ENCODE measurements around the gene ISG20.

The ISG20 gene

DNA sequence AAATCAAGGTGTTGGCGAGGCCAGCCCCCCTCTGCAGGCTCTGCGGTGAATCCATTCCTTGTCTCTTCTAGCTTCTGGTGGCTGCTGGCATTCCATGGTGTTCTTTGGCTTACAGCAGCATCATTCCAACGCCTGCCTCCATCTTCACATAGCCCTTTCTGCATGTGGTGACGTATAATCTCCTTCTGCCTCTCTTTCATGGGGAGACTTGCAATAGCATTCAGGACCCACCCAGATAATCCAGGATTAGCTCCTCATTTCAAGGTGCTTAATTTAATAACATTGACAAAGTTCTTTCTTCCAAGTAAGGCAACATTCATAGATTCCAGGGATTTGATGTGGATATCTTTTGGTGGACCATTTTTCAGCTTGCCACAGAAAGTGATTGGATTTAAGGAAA is 35.8 kb downstream of the ISG20 start:
- peaks cover 67% of the 10 kb centered on the region for H3K27me3 ChIP-seq
- H3K4me3 ChIP-seq (ENCODE audit: low read depth in 1 of 2, low read length in 1 of 2), result no peak overlapping the region
- H3K27ac ChIP-seq, result no peak overlapping the region
- no peaks in the 10 kb centered on the region for H3K9me3 ChIP-seq
- H3K4me1 ChIP-seq (ENCODE audit: control insufficient read depth in 1 of 2, insufficient read depth in 1 of 2, low read depth in 1 of 2, low read length in 1 of 2), result no peaks in the 10 kb centered on the region
- H3K36me3 ChIP-seq, result no peaks in the 10 kb centered on the region
- TF ChIP-seq, protein P1, sequence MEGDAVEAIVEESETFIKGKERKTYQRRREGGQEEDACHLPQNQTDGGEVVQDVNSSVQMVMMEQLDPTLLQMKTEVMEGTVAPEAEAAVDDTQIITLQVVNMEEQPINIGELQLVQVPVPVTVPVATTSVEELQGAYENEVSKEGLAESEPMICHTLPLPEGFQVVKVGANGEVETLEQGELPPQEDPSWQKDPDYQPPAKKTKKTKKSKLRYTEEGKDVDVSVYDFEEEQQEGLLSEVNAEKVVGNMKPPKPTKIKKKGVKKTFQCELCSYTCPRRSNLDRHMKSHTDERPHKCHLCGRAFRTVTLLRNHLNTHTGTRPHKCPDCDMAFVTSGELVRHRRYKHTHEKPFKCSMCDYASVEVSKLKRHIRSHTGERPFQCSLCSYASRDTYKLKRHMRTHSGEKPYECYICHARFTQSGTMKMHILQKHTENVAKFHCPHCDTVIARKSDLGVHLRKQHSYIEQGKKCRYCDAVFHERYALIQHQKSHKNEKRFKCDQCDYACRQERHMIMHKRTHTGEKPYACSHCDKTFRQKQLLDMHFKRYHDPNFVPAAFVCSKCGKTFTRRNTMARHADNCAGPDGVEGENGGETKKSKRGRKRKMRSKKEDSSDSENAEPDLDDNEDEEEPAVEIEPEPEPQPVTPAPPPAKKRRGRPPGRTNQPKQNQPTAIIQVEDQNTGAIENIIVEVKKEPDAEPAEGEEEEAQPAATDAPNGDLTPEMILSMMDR (IDR thresholded peaks at IDR 0.05), result no peak

DNA sequence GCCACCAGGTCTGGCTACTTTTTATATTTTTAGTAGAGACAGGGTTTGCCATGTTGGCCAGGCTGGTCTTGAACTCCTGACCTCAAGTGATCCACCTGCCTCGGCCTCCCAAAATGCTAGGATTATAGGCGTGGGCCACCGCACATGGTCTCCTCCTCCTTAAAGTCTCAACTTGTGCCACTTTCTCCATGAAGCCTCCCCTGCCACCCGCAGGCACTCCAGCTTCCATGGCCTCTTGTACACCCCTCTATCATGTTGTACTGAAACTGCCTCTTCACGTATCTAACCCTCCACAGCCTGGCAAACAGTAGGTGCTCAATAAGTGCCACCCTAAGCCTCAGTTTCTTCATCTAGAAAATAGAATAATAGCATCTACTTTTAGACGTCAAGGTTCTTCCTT is 39.9 kb downstream of the ISG20 start:
- Histone ChIP-seq H3K27me3 (peaks cover 40% of the 10 kb centered on the region), H3K4me1 (ENCODE audit: control insufficient read depth in 1 of 2, insufficient read depth in 1 of 2, low read depth in 1 of 2, low read length in 1 of 2) (no peaks in the 10 kb centered on the region), H3K9me3 (no peaks in the 10 kb centered on the region), H3K4me3 (ENCODE audit: low read depth in 1 of 2, low read length in 1 of 2) (no peak overlapping the region), H3K27ac (no peak overlapping the region), H3K36me3 (no peaks in the 10 kb centered on the region)
- TF ChIP-seq, protein P1 (IDR thresholded peaks at IDR 0.05), result no peak

DNA sequence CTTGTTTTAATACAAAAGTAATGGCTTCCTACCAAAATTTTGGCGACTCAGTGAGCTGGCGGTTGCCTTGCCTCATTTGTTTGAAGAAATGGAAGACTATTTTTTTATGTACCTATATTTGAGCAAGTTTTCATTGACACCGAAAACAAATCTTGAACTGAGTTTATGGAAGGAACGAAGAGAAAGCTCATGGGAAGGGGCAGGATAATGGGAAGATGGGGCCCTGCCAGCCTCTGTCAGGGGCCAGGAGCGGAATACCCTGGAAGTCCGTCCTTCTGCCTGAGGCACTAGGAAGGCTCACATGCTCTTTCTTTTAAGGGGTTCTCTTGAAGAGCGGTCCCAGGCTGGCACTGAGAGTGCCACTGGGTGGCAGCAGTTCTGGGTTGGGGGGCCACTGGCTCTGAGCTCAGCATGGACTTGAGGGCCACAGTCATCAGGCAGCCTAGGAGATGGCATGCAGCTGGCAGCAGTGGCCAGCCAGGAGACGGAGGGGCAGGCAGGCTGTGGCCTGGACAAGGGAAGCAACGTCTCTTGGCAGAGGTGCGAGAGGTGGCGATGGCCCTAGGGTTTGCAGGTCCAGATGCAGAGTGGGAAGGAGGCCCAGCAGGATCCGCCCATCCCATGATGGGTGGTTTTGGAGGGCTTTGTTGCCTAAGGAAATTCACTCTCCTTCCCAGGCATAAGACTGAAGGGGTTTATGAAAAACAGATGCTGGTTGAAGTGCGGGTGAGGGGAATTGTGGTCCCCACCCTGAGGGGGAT is 41.6 kb downstream of the ISG20 start:
- no peak overlapping the region for H3K4me3 ChIP-seq (ENCODE audit: low read depth in 1 of 2, low read length in 1 of 2)
- H3K9me3 ChIP-seq, result no peaks in the 10 kb centered on the region
- no peaks in the 10 kb centered on the region for H3K36me3 ChIP-seq
- H3K27ac ChIP-seq, result no peak overlapping the region
- H3K27me3 ChIP-seq, result peaks cover 25% of the 10 kb centered on the region
- no peaks in the 10 kb centered on the region for H3K4me1 ChIP-seq (ENCODE audit: control insufficient read depth in 1 of 2, insufficient read depth in 1 of 2, low read depth in 1 of 2, low read length in 1 of 2)
- TF ChIP-seq, protein P1 (IDR thresholded peaks at IDR 0.05), result no peak

DNA sequence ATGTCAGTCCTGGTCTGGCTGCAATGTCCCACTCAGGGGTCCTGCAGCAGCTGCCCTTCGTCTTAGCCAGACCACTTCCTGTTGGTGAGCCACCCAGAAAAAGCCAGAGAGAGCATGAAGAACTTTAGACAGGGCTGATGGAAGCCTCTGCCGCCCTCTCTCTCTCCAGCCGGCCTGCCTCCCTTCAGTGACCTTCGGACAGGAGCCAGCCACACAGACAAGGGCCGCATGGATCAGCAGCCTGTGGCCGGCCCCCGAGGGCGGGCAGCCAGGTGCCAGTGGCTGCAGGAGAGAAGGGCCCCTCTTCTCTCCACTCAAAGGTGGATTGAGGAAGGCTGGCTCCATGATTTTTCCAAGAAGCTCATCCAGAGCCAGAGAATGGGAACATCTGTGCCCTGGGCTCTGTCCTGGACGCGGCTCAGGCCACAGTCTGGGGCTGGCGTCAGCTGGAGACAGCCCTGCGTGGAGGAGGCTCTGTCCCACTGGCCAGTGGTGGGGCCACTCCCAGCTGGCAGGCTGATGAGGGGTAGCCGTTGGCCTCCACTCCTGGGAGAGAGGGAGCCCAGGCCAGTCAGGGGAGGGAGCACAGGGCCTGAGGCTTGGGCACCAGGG is 42.9 kb downstream of the ISG20 start:
- Histone ChIP-seq H3K27me3 (peaks cover 17% of the 10 kb centered on the region), H3K4me3 (ENCODE audit: low read depth in 1 of 2, low read length in 1 of 2) (no peak overlapping the region), H3K4me1 (ENCODE audit: control insufficient read depth in 1 of 2, insufficient read depth in 1 of 2, low read depth in 1 of 2, low read length in 1 of 2) (no peaks in the 10 kb centered on the region), H3K27ac (no peak overlapping the region), H3K9me3 (no peaks in the 10 kb centered on the region), H3K36me3 (no peaks in the 10 kb centered on the region)
- TF ChIP-seq, protein P1 (IDR thresholded peaks at IDR 0.05), result no peak

DNA sequence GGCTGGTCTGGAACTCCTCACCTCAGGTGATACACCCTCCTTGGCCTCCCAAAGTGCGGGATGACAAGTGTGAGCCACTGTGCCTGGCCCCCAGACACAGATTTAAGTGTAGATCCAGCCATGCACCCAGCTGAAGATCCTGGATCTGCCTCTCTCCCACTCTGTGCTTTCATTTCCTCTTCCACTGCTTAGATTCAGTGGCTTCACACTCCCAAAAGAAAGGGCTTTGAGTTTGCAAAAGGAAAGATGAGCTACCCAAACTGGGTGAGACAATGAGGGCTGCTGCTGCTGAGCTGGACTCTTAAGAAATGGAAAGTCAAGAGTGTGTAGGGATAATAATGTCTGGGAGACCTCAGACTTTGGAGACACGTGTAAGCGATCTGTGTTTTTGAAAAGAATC is 45.5 kb downstream of the ISG20 start:
- no peaks in the 10 kb centered on the region for H3K4me1 ChIP-seq (ENCODE audit: control insufficient read depth in 1 of 2, insufficient read depth in 1 of 2, low read depth in 1 of 2, low read length in 1 of 2)
- no peak overlapping the region for H3K27ac ChIP-seq
- peaks cover 16% of the 10 kb centered on the region for H3K27me3 ChIP-seq
- H3K4me3 ChIP-seq (ENCODE audit: low read depth in 1 of 2, low read length in 1 of 2), result no peak overlapping the region
- TF ChIP-seq, protein P1 (IDR thresholded peaks at IDR 0.05), result no peak
- H3K9me3 ChIP-seq, result no peaks in the 10 kb centered on the region
- H3K36me3 ChIP-seq, result no peaks in the 10 kb centered on the region
